Lung (tissue), 12 donors: Measurements from ENCODE around the gene RNF157. TPM values are rescaled to one million over a fixed set of nuclear protein-coding genes. Genes with fewer than 3 reads are reported as not detected.

Experiments
- ATAC-seq: fragments of 200-7000 bp; cut with Tn5 transposase; one replicate; pipeline ENCODE4 v1.9.1; 2020; ENCODE audit warnings: moderate number of reproducible peaks; ENCODE audit not compliant: insufficient read depth, low FRiP score
- DNase-seq, 3 donors: peaks; one replicate each; pipeline ENCODE4 v3.0.0-alpha.2; 2013 to 2017
- H3K27ac ChIP-seq, 2 donors: one replicate each; pipeline ENCODE4 v1.5.1; 2013; ENCODE audit warnings: mild to moderate bottlenecking in 2 of 2, moderate library complexity in 2 of 2, control low read depth in 1 of 2, inconsistent platforms in 1 of 2, low read depth in 1 of 2, low read length in 1 of 2
- H3K27me3 ChIP-seq, 3 donors: one replicate each; pipeline ENCODE4 v1.5.1; 2013; ENCODE audit warnings: low read length in 2 of 3; ENCODE audit not compliant: control insufficient read depth in 3 of 3, insufficient read depth in 3 of 3
- H3K36me3 ChIP-seq, 4 donors: one replicate each; pipeline ENCODE4 v1.5.1; 2013; ENCODE audit warnings: low read length in 4 of 4, mild to moderate bottlenecking in 1 of 4, moderate library complexity in 1 of 4; ENCODE audit not compliant: control insufficient read depth in 4 of 4, insufficient read depth in 4 of 4
- H3K4me1 ChIP-seq, 5 donors: one replicate each; pipeline ENCODE4 v1.5.1; 2013; ENCODE audit warnings: low read length in 5 of 5, mild to moderate bottlenecking in 2 of 5, moderate library complexity in 1 of 5; ENCODE audit not compliant: control insufficient read depth in 5 of 5, insufficient read depth in 5 of 5
- H3K4me3 ChIP-seq: one replicate; pipeline ENCODE4 v1.5.1; 2013; ENCODE audit warnings: mild to moderate bottlenecking, control low read depth, moderate library complexity
- H3K9ac ChIP-seq, 2 donors: one replicate each; pipeline ENCODE4 v1.5.1; 2013; ENCODE audit warnings: low read length in 2 of 2, control low read depth in 1 of 2; ENCODE audit not compliant: insufficient read depth in 1 of 2
- H3K9me3 ChIP-seq, 4 donors: one replicate each; pipeline ENCODE4 v1.5.1; 2013; ENCODE audit warnings: low read length in 3 of 4, mild to moderate bottlenecking in 1 of 4, moderate library complexity in 1 of 4; ENCODE audit not compliant: control insufficient read depth in 4 of 4, insufficient read depth in 3 of 4
- WGBS, 2 donors: extraction: QIAGEN DNeasy Blood & Tissue Kit; methylation state at CpG; one replicate each; pipeline ENCODE4 v1.1.7; 2013; 5-methylcytosine and 5-hydroxymethylcytosine counted together
- polyA plus RNA-seq, 2 donors: library from polyadenylated mRNA; stranded (reverse); fragments of 200-250 nt; gene quantifications; one replicate each; pipeline ENCODE4 v1.2.1, GENCODE V29; 2013
- total RNA-seq, 2 donors: library from RNA; depleted of rRNA in 1 of 2; stranded (reverse); fragments of >200 nt in 1 of 2; gene quantifications; one replicate each; pipeline ENCODE4 v1.2.1, GENCODE V29; 2014 to 2021
- TF ChIP-seq, protein P1 (sequence below): IDR thresholded peaks from 2 replicates; pipeline ENCODE4 v1.5.1; 2012; ENCODE audit warnings: mild to moderate bottlenecking; ENCODE audit errors: control extremely low read depth, extremely low read depth
- donor health status: control.
- donor health status: control.
- donor health status: Bipolar disorder and iron deficiency.
- donor health status: healthy.
- donor health status: DM: yes; HTN: yes; CAD: no.

Gene RNF157
- total and polyA plus RNA-seq, 4 donors, result 0.88 to 2.5 (median 1.8) TPM

DNA sequence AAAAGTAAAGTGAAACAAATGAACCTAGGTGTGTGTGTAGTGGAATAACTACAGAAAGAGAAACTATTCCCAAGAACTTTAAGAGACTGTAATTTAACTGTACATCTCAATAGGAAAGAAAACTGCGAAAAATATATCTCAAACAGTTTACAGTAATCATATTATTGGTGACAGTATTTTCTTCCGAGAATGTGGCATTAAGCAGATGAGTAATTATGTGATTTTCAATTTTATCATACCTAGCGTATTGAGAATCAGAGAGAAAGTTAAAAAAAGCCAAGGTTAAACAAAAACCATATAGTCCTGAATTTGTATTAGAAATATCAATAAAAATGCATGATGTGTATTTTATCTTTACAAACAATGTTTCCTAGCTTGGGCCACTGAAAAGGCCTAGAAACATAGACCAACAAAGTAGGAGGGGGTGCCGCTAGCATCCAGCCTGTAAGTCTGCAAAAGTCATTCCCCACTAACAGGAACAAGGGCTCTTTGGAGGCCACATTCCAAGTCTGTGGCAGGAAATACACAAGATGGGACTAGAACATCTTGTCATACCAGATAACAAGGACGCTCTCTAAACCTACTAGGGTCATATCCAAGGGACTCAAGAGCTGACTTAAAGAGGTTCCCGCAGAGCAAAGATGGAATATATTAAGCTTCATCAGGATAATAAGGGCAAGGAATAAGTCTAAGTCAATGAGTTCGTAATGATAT, 20.5 kb downstream of the RNF157 start:
- no peak overlapping the region for H3K9ac ChIP-seq
- H3K9me3 ChIP-seq, result no peaks in the 10 kb centered on the region
- H3K36me3 ChIP-seq, result no peaks in the 10 kb centered on the region
- H3K4me3 ChIP-seq, result no peak overlapping the region
- 90 to 93% methylated on average over 7 of the region's 7 CpGs for WGBS, 2 donors
- no peak overlapping the region for H3K27ac ChIP-seq
- ATAC-seq (no peak), DNase-seq (no peak)
- H3K4me1 ChIP-seq, result no peaks in the 10 kb centered on the region
- no peaks in the 10 kb centered on the region for H3K27me3 ChIP-seq
- TF ChIP-seq, protein P1, sequence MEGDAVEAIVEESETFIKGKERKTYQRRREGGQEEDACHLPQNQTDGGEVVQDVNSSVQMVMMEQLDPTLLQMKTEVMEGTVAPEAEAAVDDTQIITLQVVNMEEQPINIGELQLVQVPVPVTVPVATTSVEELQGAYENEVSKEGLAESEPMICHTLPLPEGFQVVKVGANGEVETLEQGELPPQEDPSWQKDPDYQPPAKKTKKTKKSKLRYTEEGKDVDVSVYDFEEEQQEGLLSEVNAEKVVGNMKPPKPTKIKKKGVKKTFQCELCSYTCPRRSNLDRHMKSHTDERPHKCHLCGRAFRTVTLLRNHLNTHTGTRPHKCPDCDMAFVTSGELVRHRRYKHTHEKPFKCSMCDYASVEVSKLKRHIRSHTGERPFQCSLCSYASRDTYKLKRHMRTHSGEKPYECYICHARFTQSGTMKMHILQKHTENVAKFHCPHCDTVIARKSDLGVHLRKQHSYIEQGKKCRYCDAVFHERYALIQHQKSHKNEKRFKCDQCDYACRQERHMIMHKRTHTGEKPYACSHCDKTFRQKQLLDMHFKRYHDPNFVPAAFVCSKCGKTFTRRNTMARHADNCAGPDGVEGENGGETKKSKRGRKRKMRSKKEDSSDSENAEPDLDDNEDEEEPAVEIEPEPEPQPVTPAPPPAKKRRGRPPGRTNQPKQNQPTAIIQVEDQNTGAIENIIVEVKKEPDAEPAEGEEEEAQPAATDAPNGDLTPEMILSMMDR, result no peak

DNA sequence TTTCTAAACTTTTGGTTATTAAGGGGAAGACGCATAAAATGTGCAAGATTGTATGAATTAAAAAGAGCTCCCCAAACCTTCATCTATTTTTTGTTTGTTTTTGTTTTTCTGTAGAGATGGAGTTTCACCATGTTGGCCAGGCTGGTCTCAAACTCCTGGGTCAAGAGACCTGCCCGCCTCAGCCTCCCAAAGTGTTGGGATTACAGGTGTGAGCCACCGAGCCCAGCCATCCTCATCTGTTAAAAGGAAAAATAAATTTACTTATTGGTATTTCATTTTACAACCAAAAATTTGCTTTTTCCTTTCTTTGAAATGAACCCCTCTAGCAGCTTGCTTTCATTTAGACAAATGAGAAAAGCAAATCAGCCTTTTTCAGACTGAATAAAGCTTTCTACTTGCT, 23.2 kb downstream of the RNF157 start:
- H3K9ac ChIP-seq, result no peak overlapping the region
- ATAC-seq (no peak), DNase-seq (no peak)
- no peak overlapping the region for H3K27ac ChIP-seq
- no peaks in the 10 kb centered on the region for H3K36me3 ChIP-seq
- no peaks in the 10 kb centered on the region for H3K4me1 ChIP-seq
- TF ChIP-seq, protein P1, result no peak
- no peak overlapping the region for H3K4me3 ChIP-seq
- H3K27me3 ChIP-seq, result no peaks in the 10 kb centered on the region
- no peaks in the 10 kb centered on the region for H3K9me3 ChIP-seq
- WGBS, 2 donors, result 94 to 96% methylated on average over 3 of the region's 3 CpGs

DNA sequence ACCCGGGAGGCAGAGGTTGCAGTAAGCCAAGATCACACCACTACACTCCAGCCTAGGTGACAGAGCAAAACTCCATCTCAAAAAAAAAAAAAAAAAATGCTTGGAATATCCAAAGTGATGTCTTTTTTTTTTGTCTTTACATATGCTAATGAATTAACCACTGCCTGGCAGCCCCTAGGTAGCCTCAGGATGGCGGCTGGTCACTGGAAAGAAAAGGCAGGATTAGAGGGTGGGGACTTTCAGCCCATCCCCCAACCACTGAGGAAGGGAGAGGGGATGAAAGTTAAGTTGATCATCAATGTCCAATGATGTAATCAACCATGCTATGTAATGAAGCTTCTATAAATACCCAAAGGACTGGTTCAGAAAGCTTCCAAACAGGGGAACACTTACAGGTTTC, 26.8 kb downstream of the RNF157 start:
- H3K4me3 ChIP-seq, result no peak overlapping the region
- TF ChIP-seq, protein P1, result no peak
- H3K27me3 ChIP-seq, result no peaks in the 10 kb centered on the region
- no peak overlapping the region for H3K27ac ChIP-seq
- H3K9ac ChIP-seq, result no peak overlapping the region
- H3K36me3 ChIP-seq, result no peaks in the 10 kb centered on the region
- H3K9me3 ChIP-seq, result no peaks in the 10 kb centered on the region
- DNase-seq (no peak), ATAC-seq (no peak)
- WGBS, 2 donors, result 92 to 100% methylated on average over 2 of the region's 2 CpGs
- no peaks in the 10 kb centered on the region for H3K4me1 ChIP-seq

DNA sequence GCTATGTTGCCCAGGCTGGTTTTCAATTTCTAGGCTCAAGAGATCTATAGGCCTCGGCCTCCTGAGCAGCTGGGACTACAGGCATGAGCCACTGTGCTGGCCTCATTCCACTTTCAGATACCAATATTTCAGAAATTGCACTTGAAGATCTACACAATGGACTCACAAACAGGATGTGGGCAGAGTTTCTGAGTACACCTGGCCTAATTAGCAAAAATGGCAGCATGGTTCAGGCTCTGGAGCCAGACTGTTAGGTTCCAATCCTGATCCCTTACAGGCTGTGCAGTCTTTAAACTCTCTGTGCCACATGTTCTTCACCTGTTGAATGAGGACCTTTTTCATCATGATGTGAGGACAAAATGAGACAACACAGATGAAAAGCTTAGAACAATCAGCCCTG, 32.2 kb downstream of the RNF157 start:
- no peaks in the 10 kb centered on the region for H3K27me3 ChIP-seq
- WGBS, 2 donors, result 83% methylated on average over 1 of the region's 1 CpG
- no peak overlapping the region for H3K9ac ChIP-seq
- no peaks in the 10 kb centered on the region for H3K36me3 ChIP-seq
- no peak overlapping the region for H3K27ac ChIP-seq
- no peak for DNase-seq
- peaks cover 0 to 6% (median 0%) of the 10 kb centered on the region in 5 donors for H3K4me1 ChIP-seq
- no peak overlapping the region for H3K4me3 ChIP-seq
- TF ChIP-seq, protein P1, result no peak
- no peaks in the 10 kb centered on the region for H3K9me3 ChIP-seq
- ATAC-seq, result no peak
